SU-DHL-6 (cell line): ENCODE data around the gene CPT1B.

Experiments used
- H2AFZ ChIP-seq: fragments of 200-600 bp; sonication (generic); 2 replicates; pipeline ENCODE4 v1.6.1; 2014; ENCODE audit warnings: low read depth, mild to moderate bottlenecking, moderate library complexity, mixed read lengths, antibody characterized with exemption, low read length; ENCODE audit not compliant: severe bottlenecking
- H3F3A ChIP-seq: fragments of 200-600 bp; shearing (Covaris generic); 2 replicates; pipeline ENCODE4 v1.6.0; 2016; ENCODE audit warnings: antibody characterized with exemption, mild to moderate bottlenecking; ENCODE audit not compliant: insufficient read depth
- H3K27ac ChIP-seq: fragments of 200-600 bp; sonication (generic); 2 replicates; pipeline ENCODE4 v1.5.1; 2016; ENCODE audit warnings: low read depth, mild to moderate bottlenecking, low read length, moderate library complexity, mixed read lengths
- H3K27me3 ChIP-seq: fragments of 200-600 bp; sonication (generic), shearing (Covaris generic); 2 replicates; pipeline ENCODE4 v1.6.0; 2014; ENCODE audit warnings: mild to moderate bottlenecking, low read length
- H3K36me3 ChIP-seq: fragments of 200-600 bp; sonication (generic); 2 replicates; pipeline ENCODE4 v1.6.1; 2014; ENCODE audit warnings: mild to moderate bottlenecking, low read length, mixed read lengths
- H3K4me2 ChIP-seq: fragments of 300-600, 200-600 bp; shearing (Covaris generic), sonication (generic); 2 replicates; pipeline ENCODE4 v1.6.0; 2014; ENCODE audit warnings: low read length, low read depth, mild to moderate bottlenecking; ENCODE audit not compliant: poor library complexity, severe bottlenecking
- H3K4me3 ChIP-seq: fragments of 200-600 bp; sonication (generic); 2 replicates; pipeline ENCODE4 v1.5.1; 2014; ENCODE audit warnings: antibody characterized with exemption, low read length, mild to moderate bottlenecking, mixed read lengths; ENCODE audit not compliant: insufficient read depth, poor library complexity, severe bottlenecking
- H3K79me2 ChIP-seq: fragments of 200-600 bp; sonication (generic); 2 replicates; pipeline ENCODE4 v1.6.1; 2014; ENCODE audit warnings: mild to moderate bottlenecking, low read length, moderate library complexity; ENCODE audit not compliant: insufficient read depth
- H3K9ac ChIP-seq: fragments of 200-600 bp; sonication (generic); 2 replicates; pipeline ENCODE4 v1.7.0; 2014; ENCODE audit warnings: mild to moderate bottlenecking, low read length
- H3K9me2 ChIP-seq: fragments of 200-600 bp; sonication (generic); replicated peaks from 2 replicates; pipeline ENCODE4 v1.6.1; 2014; ENCODE audit warnings: low read length; ENCODE audit not compliant: insufficient read depth
- H3K9me3 ChIP-seq: fragments of 200-600 bp; sonication (generic); 2 replicates; pipeline ENCODE4 v1.6.1; 2014; ENCODE audit warnings: low read length, mixed read lengths; ENCODE audit not compliant: insufficient read depth
- H4K20me1 ChIP-seq: fragments of 200-600 bp; sonication (generic); 2 replicates; pipeline ENCODE4 v1.6.1; 2014; ENCODE audit warnings: low read depth, mild to moderate bottlenecking, antibody characterized with exemption, low read length, moderate library complexity, mixed read lengths
- CTCF ChIP-seq: fragments of 200-600 bp; sonication (generic); IDR thresholded peaks from one replicate; pipeline ENCODE4 v1.5.1; 2017; ENCODE audit warnings: antibody characterized with exemption, mild to moderate bottlenecking, low read length, moderate library complexity; ENCODE audit not compliant: insufficient read depth, poor library complexity, severe bottlenecking
- EZH2phosphoT487 ChIP-seq: fragments of 200-600 bp; sonication (generic), shearing (Covaris generic); conservative IDR thresholded peaks from 2 replicates; pipeline ENCODE4 v1.6.1; 2018; ENCODE audit warnings: mild to moderate bottlenecking, antibody characterized with exemption, low read length, moderate library complexity, mixed read lengths

Gene CPT1B

GRCh38 chr22:50599816-50600455, 21.7 kb upstream of the CPT1B start:
- no peaks in the 10 kb centered on the region for H3K9me2 ChIP-seq
- no peak for TF ChIP-seq CTCF
- TF ChIP-seq EZH2phosphoT487 = no peak
- no peaks in the 10 kb centered on the region for H3K79me2 ChIP-seq
- H4K20me1 ChIP-seq = no peaks in the 10 kb centered on the region
- no peaks in the 10 kb centered on the region for H3K9me3 ChIP-seq
- no peaks in the 10 kb centered on the region for H3K27me3 ChIP-seq
- no peak overlapping the region for H3K9ac ChIP-seq
- H3K4me2 ChIP-seq = no peak overlapping the region
- no peak overlapping the region for H3K4me3 ChIP-seq
- H2AFZ ChIP-seq = no peak overlapping the region
- no peaks in the 10 kb centered on the region for H3F3A ChIP-seq
- H3K27ac ChIP-seq = no peak overlapping the region
- H3K36me3 ChIP-seq = no peaks in the 10 kb centered on the region

DNA sequence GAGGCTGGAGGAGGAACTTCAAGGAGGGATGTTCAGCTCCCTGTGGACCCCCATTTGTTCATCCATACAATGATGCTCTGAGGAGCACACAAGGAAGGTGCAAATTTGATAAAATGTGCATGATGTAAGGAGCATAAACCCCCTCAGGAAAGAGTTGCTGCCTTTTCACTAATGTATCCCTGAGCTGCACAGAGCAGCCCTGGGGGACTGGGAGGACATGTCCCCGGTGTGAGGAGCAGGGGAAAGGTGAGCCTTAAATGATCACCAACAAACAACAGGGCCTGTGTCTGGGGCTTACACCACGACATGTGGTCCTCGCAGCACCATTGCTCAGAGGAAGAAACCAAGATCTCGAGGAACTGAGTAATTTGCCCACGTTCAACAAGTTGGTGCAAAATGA, 18.9 kb upstream of the CPT1B start:
- no peaks in the 10 kb centered on the region for H4K20me1 ChIP-seq
- no peak overlapping the region for H2AFZ ChIP-seq
- no peak overlapping the region for H3K4me2 ChIP-seq
- H3K9me2 ChIP-seq = no peaks in the 10 kb centered on the region
- no peaks in the 10 kb centered on the region for H3K36me3 ChIP-seq
- no peak overlapping the region for H3K9ac ChIP-seq
- no peaks in the 10 kb centered on the region for H3K79me2 ChIP-seq
- no peaks in the 10 kb centered on the region for H3F3A ChIP-seq
- no peak overlapping the region for H3K27ac ChIP-seq
- H3K4me3 ChIP-seq = no peak overlapping the region
- no peaks in the 10 kb centered on the region for H3K27me3 ChIP-seq
- TF ChIP-seq EZH2phosphoT487 (no peak), CTCF (no peak)
- no peaks in the 10 kb centered on the region for H3K9me3 ChIP-seq

GRCh38 chr22:50595189-50595588, 17.0 kb upstream of the CPT1B start:
- Histone ChIP-seq H2AFZ (no peak overlapping the region), H3K79me2 (no peaks in the 10 kb centered on the region), H3K27ac (no peak overlapping the region), H3K9ac (no peak overlapping the region), H3K9me3 (no peaks in the 10 kb centered on the region), H3K36me3 (no peaks in the 10 kb centered on the region), H3K4me2 (no peak overlapping the region), H3K9me2 (no peaks in the 10 kb centered on the region), H4K20me1 (no peaks in the 10 kb centered on the region), H3F3A (no peaks in the 10 kb centered on the region), H3K4me3 (no peak overlapping the region), H3K27me3 (no peaks in the 10 kb centered on the region)
- TF ChIP-seq EZH2phosphoT487 (no peak), CTCF (no peak)
